ENCODE measurements around the gene PRRG1. TPM values are rescaled to one million over a fixed set of nuclear protein-coding genes. Genes with fewer than 3 reads are reported as not detected.
"Not testable (repeated sequence)": the region's sequence is repeated elsewhere in the genome, so short reads cannot be mapped to it uniquely, and the experiment has no call there.

Gene PRRG1
- total RNA-seq, 1 experiment from 2014 or later = 9.0 TPM

DNA sequence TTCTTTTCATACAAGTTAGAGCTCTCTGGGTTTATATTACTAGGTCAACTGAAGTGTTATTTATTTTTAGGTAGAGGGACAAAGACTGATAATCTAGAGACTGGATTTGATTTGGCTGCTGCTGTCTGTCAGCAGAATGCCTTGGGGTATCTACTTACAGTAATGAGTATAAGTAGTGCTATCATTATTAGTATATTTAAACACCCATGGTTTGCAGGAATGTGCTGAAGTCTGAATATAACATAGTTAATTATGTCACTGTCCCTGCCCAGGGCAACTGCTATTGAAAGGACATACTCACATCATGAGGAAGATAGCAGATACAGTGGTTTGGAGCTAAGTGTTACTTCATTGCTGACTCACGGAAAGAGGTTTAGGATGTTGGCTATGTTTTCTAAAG lies 76.2 kb downstream of the PRRG1 start:
- no peaks in the 10 kb centered on the region for H3K23me2 ChIP-seq (ENCODE audit: insufficient read length, low read depth, low read length, poor library complexity, severe bottlenecking)
- H3K4me2 ChIP-seq (ENCODE audit: insufficient read depth, insufficient read length, low read length) = no peak overlapping the region
- no peaks in the 10 kb centered on the region for H3K4me1 ChIP-seq (ENCODE audit: insufficient read depth, low read length)
- H4K91ac ChIP-seq (ENCODE audit: insufficient read length, low read depth, low read length) = no peak overlapping the region
- H3K79me2 ChIP-seq (ENCODE audit: insufficient read depth, low read length) = no peaks in the 10 kb centered on the region
- no peaks in the 10 kb centered on the region for H3K9me3 ChIP-seq (ENCODE audit: control insufficient read depth, low read depth, low read length)
- H3K23ac ChIP-seq (ENCODE audit: insufficient read length, low read depth, low read length) = no peak overlapping the region
- no peaks in the 10 kb centered on the region for H3K27me3 Mint-ChIP-seq (ENCODE audit: low read depth)
- no peaks in the 10 kb centered on the region for H3K79me1 ChIP-seq (ENCODE audit: insufficient read depth, low read depth, low read length, poor library complexity, severe bottlenecking)
- H3K4me3 Mint-ChIP-seq = no peak overlapping the region
- no peaks in the 10 kb centered on the region for H3K27me3 ChIP-seq (ENCODE audit: insufficient read depth, low read length)
- no peak overlapping the region for H2AFZ ChIP-seq (ENCODE audit: low read length)
- H3K4me1 Mint-ChIP-seq = peaks cover 7 to 11% of the 10 kb centered on the region in 2 experiments
- H3K9ac ChIP-seq (ENCODE audit: extremely low read depth, insufficient read length, low read length) = no peak overlapping the region
- H3K36me3 Mint-ChIP-seq (ENCODE audit: insufficient read depth in 1 of 3, low read depth in 3 of 3) = peaks cover 26 to 40% (median 28%) of the 10 kb centered on the region in 3 experiments
- H3K18ac ChIP-seq (ENCODE audit: insufficient read length, low read depth, low read length) = no peak overlapping the region
- no peak overlapping the region for H2BK12ac ChIP-seq (ENCODE audit: insufficient read length, low read depth, low read length)
- no CpG with 5 or more reads among the region's 1 CpG for WGBS (ENCODE audit: extremely low coverage, insufficient read length, low lambda C conversion rate)
- H2BK15ac ChIP-seq (ENCODE audit: low read depth, low read length) = no peak overlapping the region
- H3K27ac Mint-ChIP-seq = peak overlapping the region in 1 of 3 experiments; percentile 33; a peak in 1 of 7 replicates
- H2BK5ac ChIP-seq (ENCODE audit: insufficient read length, low read length) = no peak overlapping the region
- no peak overlapping the region for H2BK20ac ChIP-seq (ENCODE audit: low read depth, low read length, poor library complexity, severe bottlenecking)
- no peak for TF ChIP-seq CTCF (conservative IDR thresholded peaks at IDR 0.05)
- H3K56ac ChIP-seq (ENCODE audit: insufficient read length, low read depth, low read length) = no peak overlapping the region
- no peak overlapping the region for H3K27ac ChIP-seq (ENCODE audit: insufficient read length, low read depth, low read length)
- H3K4ac ChIP-seq (ENCODE audit: low read depth, low read length) = no peak overlapping the region
- no peak overlapping the region for H3K14ac ChIP-seq (ENCODE audit: insufficient read depth, low read length)
- H4K5ac ChIP-seq (ENCODE audit: insufficient read length, low read depth, low read length) = no peak overlapping the region
- no peak overlapping the region for H2BK120ac ChIP-seq (ENCODE audit: low read depth, low read length, poor library complexity, severe bottlenecking)
- no peaks in the 10 kb centered on the region for H4K20me1 ChIP-seq (ENCODE audit: control insufficient read depth, insufficient read depth, insufficient read length)
- DNase-seq = no peak
- no peak overlapping the region for H3T11ph ChIP-seq (ENCODE audit: low read length)
- no peak overlapping the region for H4K8ac ChIP-seq (replicated peaks; ENCODE audit: insufficient read length, low read depth, low read length)
- H2AK5ac ChIP-seq (ENCODE audit: insufficient read length, low read length) = no peak overlapping the region
- H3K9me3 Mint-ChIP-seq = peaks cover 38 to 49% of the 10 kb centered on the region in 2 experiments

DNA sequence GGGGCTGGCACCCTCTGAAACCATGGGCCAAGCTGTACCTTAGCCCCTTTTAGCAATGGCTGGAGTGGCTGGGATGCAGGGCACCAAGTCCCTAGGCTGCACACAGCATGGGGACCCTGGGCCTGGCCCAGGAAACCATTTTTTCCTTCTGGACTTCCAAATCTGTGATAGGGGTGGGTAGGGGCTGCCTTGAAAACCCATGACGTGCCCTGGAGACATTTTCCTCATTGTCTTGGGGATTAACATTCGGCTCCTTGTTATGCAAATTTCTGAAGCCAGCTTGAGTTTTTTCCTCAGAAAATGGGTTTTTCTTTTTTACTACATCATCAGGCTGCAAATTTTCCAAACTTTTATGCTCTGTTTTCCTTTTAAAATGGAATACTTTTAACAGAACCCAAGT lies 79.8 kb downstream of the PRRG1 start:
- not testable (repeated sequence) for H4K20me1 ChIP-seq (ENCODE audit: control insufficient read depth, insufficient read depth, insufficient read length); H3T11ph ChIP-seq (ENCODE audit: low read length); H2AK5ac ChIP-seq (ENCODE audit: insufficient read length, low read length); H3K27me3 ChIP-seq (ENCODE audit: insufficient read depth, low read length); H2BK15ac ChIP-seq (ENCODE audit: low read depth, low read length); H3K4me2 ChIP-seq (ENCODE audit: insufficient read depth, insufficient read length, low read length); H3K79me1 ChIP-seq (ENCODE audit: insufficient read depth, low read depth, low read length, poor library complexity, severe bottlenecking); H2BK20ac ChIP-seq (ENCODE audit: low read depth, low read length, poor library complexity, severe bottlenecking); H3K9ac ChIP-seq (ENCODE audit: extremely low read depth, insufficient read length, low read length); H3K18ac ChIP-seq (ENCODE audit: insufficient read length, low read depth, low read length); H3K23ac ChIP-seq (ENCODE audit: insufficient read length, low read depth, low read length); H3K23me2 ChIP-seq (ENCODE audit: insufficient read length, low read depth, low read length, poor library complexity, severe bottlenecking); H3K9me3 ChIP-seq (ENCODE audit: control insufficient read depth, low read depth, low read length); H4K91ac ChIP-seq (ENCODE audit: insufficient read length, low read depth, low read length); H3K56ac ChIP-seq (ENCODE audit: insufficient read length, low read depth, low read length); H3K14ac ChIP-seq (ENCODE audit: insufficient read depth, low read length); H4K8ac ChIP-seq (replicated peaks; ENCODE audit: insufficient read length, low read depth, low read length); H2BK12ac ChIP-seq (ENCODE audit: insufficient read length, low read depth, low read length); H3K79me2 ChIP-seq (ENCODE audit: insufficient read depth, low read length); H3K4ac ChIP-seq (ENCODE audit: low read depth, low read length); H3K4me1 ChIP-seq (ENCODE audit: insufficient read depth, low read length); H4K5ac ChIP-seq (ENCODE audit: insufficient read length, low read depth, low read length); H3K27me3 Mint-ChIP-seq (ENCODE audit: low read depth); H2BK120ac ChIP-seq (ENCODE audit: low read depth, low read length, poor library complexity, severe bottlenecking); H3K4me3 Mint-ChIP-seq; H2BK5ac ChIP-seq (ENCODE audit: insufficient read length, low read length); H2AFZ ChIP-seq (ENCODE audit: low read length); H3K27ac ChIP-seq (ENCODE audit: insufficient read length, low read depth, low read length)
- Mint-ChIP-seq H3K27ac (peak overlapping the region in 2 of 3 experiments; percentile 70 to 87; a peak in 2 of 7 replicates), H3K4me1 (peaks cover 15 to 17% of the 10 kb centered on the region in 2 experiments), H3K9me3 (peaks cover 55 to 67% of the 10 kb centered on the region in 2 experiments), H3K36me3 (ENCODE audit: insufficient read depth in 1 of 3, low read depth in 3 of 3) (peaks cover 37 to 49% (median 49%) of the 10 kb centered on the region in 3 experiments)
- WGBS (ENCODE audit: extremely low coverage, insufficient read length, low lambda C conversion rate) = no CpG with 5 or more reads among the region's 2 CpGs
- peak; percentile 50 for DNase-seq
